PFSK-1 (cell line): ENCODE data around the gene TSPAN5.

Experiments used
- FOXP2 ChIP-seq: optimal IDR thresholded peaks from 2 replicates; pipeline ENCODE3; 2011; ENCODE audit warnings: borderline replicate concordance, control low read depth, inconsistent platforms; ENCODE audit not compliant: insufficient read depth; ENCODE audit errors: extremely low read length, extremely low read depth
- POLR2AphosphoS5 ChIP-seq: IDR thresholded peaks from 2 replicates; pipeline ENCODE4 v1.6.1; 2012; ENCODE audit warnings: low read depth, mild to moderate bottlenecking, control low read depth, low read length, moderate library complexity
- REST ChIP-seq, 2 experiments: IDR thresholded peaks; 2 replicates each; pipeline versions ENCODE4 v1.6.1 to v1.8.0; 2011 to 2012; ENCODE audit warnings: low read depth in 2 of 2, low read length in 2 of 2, control low read depth in 1 of 2, inconsistent platforms in 1 of 2, mild to moderate bottlenecking in 1 of 2, moderate library complexity in 1 of 2; ENCODE audit not compliant: insufficient read depth in 1 of 2
- SIN3A ChIP-seq: IDR thresholded peaks from 2 replicates; pipeline ENCODE4 v1.6.1; 2012; ENCODE audit warnings: mild to moderate bottlenecking, low read length, moderate library complexity, borderline replicate concordance; ENCODE audit not compliant: insufficient read depth
- TAF1 ChIP-seq: IDR thresholded peaks from 2 replicates; pipeline ENCODE4 v1.6.1; 2012; ENCODE audit warnings: low read length, control low read depth, borderline replicate concordance; ENCODE audit not compliant: insufficient read depth

DNA sequence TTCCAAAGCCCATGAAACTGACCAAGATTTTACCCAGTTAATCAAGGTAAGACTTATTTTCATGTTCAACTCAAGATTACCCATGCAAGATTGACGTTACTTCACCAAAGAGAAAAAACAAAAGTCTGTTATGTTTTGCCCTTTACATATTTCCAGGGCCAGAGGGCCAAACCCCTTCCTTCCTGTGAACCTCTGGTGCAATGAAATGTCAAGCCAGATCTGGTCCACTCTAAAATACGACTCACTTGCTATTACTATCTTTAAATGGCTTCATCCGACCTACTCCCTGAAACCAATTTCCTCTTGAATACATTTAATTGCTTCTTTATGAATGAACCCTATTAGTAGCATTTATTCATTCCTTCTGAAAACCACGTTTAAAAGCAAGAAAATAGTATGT, 33.0 kb downstream of the TSPAN5 start:
- TF ChIP-seq SIN3A: no peak
- TF ChIP-seq REST (IDR thresholded peaks at IDR 0.05; ENCODE audit: insufficient read depth in 1 of 2, low read depth in 2 of 2, low read length in 2 of 2): no peak
- TF ChIP-seq TAF1: no peak
- no peak for TF ChIP-seq POLR2AphosphoS5
- no peak for TF ChIP-seq FOXP2
